Activated naive CD8-positive, alpha-beta T cell (primary cell): ENCODE measurements around the gene ARMC2.
"Not testable (repeated sequence)": the region's sequence is repeated elsewhere in the genome, so short reads cannot be mapped to it uniquely, and the experiment has no call there.

ENCODE experiments used
- H3K27ac Mint-ChIP-seq: one replicate; pipeline ENCODE4 v1.8.0; 2021; ENCODE audit warnings: mixed read lengths
- H3K27me3 Mint-ChIP-seq: one replicate; pipeline ENCODE4 v1.8.0; 2021; ENCODE audit warnings: mixed read lengths
- H3K36me3 Mint-ChIP-seq: one replicate; pipeline ENCODE4 v1.8.0; 2021; ENCODE audit warnings: mixed read lengths
- H3K4me1 Mint-ChIP-seq: one replicate; pipeline ENCODE4 v1.8.0; 2021; ENCODE audit warnings: low read depth, mixed read lengths
- H3K4me3 Mint-ChIP-seq: one replicate; pipeline ENCODE4 v1.8.0; 2021; ENCODE audit warnings: mild to moderate bottlenecking, mixed read lengths
- H3K9me3 Mint-ChIP-seq: one replicate; pipeline ENCODE4 v1.8.0; 2021; ENCODE audit warnings: low read depth, mixed read lengths

Gene ARMC2

GRCh38 chr6:108845145-108845544 lies 3.1 kb upstream of the ARMC2 start:
- Mint-ChIP-seq H3K9me3 (no peaks in the 10 kb centered on the region), H3K4me1 (peaks cover 12% of the 10 kb centered on the region), H3K36me3 (no peaks in the 10 kb centered on the region), H3K27ac (no peak overlapping the region), H3K27me3 (peaks cover 2% of the 10 kb centered on the region), H3K4me3 (no peak overlapping the region)

DNA sequence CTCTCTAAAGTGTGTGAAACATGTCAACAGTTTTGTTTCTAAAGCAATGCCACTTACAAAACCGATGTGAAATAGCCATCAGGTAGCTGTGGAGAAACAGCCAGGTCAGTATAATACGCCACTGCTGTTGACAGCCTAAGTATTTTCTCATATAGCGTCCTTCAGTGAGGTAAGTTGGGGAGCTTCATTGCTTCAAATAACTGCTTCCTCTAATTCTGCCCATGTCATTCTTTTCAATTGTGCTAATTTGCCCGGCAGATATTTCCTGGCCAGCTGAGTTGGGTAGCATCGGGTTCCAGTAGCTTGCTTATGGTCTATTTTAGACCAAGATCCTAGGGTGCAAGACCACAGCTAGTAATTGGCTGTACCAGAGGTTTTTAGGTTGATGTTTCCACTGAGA lies 2.1 kb upstream of the ARMC2 start:
- Mint-ChIP-seq H3K27ac (no peak overlapping the region), H3K4me1 (peaks cover 14% of the 10 kb centered on the region), H3K9me3 (no peaks in the 10 kb centered on the region), H3K4me3 (no peak overlapping the region), H3K27me3 (peaks cover 2% of the 10 kb centered on the region), H3K36me3 (peaks cover 2% of the 10 kb centered on the region)

- H3K4me1 Mint-ChIP-seq: peaks cover 14% of the 10 kb centered on the region
- H3K4me3 Mint-ChIP-seq: peak overlapping the region; percentile 53
- H3K36me3 Mint-ChIP-seq: peaks cover 2% of the 10 kb centered on the region
- H3K27me3 Mint-ChIP-seq: peaks cover 2% of the 10 kb centered on the region
- no peak overlapping the region for H3K27ac Mint-ChIP-seq
- no peaks in the 10 kb centered on the region for H3K9me3 Mint-ChIP-seq
Measured at GRCh38 chr6:108846628-108847027, 1.6 kb upstream of the ARMC2 start.

DNA sequence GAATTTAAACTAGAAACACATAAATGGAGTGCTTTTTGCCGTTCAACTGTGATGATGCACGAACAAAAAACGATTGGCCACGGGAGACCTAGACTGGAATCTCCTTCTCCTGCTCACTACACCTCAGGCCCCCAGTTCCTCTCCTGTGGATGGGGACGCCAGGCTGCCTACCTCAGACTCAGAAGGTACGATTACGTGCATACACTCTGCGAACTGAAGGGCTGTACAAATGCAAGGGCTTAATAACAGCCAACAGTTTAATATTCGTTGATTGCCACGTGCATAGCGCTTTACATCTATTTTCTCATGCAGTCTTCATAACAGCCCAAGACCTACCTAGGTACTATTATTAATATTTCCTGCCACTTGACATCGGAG lies 495 bp upstream of the ARMC2 start:
- H3K27ac Mint-ChIP-seq: peak overlapping the region; percentile 16
- peak overlapping the region; percentile 89 for H3K4me3 Mint-ChIP-seq
- H3K36me3 Mint-ChIP-seq: peaks cover 2% of the 10 kb centered on the region
- H3K4me1 Mint-ChIP-seq: peaks cover 14% of the 10 kb centered on the region
- no peaks in the 10 kb centered on the region for H3K9me3 Mint-ChIP-seq
- H3K27me3 Mint-ChIP-seq: peaks cover 2% of the 10 kb centered on the region

GRCh38 chr6:108850669-108851465 lies 2.6 kb downstream of the ARMC2 start:
- no peak overlapping the region for H3K27ac Mint-ChIP-seq
- H3K36me3 Mint-ChIP-seq: peaks cover 12% of the 10 kb centered on the region
- peaks cover 5% of the 10 kb centered on the region for H3K9me3 Mint-ChIP-seq
- no peaks in the 10 kb centered on the region for H3K27me3 Mint-ChIP-seq
- H3K4me3 Mint-ChIP-seq: no peak overlapping the region
- H3K4me1 Mint-ChIP-seq: peaks cover 16% of the 10 kb centered on the region

DNA sequence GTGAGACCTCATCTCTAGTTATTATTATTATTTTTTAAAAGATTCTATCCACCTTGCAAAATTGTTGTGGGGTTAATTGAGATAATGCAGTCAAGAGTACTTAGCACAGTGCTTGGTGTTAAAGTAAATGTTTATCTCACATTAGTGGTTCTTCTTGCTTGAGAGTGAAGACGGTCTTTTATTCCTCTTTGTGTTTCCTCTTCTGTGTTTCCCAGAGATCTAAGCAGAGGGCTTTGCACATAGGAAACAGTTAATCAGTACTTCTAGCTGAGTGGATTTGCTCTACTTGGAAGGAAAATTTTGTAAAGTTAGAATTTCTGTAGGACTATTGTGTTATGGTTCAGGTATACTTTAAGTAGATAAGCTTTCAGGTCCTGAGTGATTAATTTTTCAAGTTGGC lies 3.5 kb downstream of the ARMC2 start:
- no peaks in the 10 kb centered on the region for H3K27me3 Mint-ChIP-seq
- H3K36me3 Mint-ChIP-seq: peaks cover 17% of the 10 kb centered on the region
- peaks cover 6% of the 10 kb centered on the region for H3K9me3 Mint-ChIP-seq
- H3K27ac Mint-ChIP-seq: no peak overlapping the region
- H3K4me3 Mint-ChIP-seq: no peak overlapping the region
- H3K4me1 Mint-ChIP-seq: peaks cover 16% of the 10 kb centered on the region

DNA sequence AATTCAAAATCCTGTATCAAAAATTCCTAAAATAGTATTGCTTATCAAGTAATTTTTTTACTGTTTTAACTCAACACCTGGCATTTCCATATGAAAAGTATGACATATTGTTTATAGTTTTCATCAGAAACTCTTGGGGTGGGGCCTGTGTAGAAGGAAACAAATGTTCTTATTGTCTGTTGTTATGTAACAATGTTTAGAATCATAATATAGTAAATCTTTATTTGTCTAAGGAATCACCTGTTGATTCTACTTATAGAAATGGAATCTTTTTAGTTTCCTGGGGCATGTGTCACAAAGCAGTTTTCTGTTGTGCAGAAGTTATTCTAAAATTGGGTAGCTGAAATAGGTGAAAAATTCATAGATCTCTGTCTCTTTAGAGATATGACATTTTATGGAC lies 4.9 kb downstream of the ARMC2 start:
- H3K9me3 Mint-ChIP-seq: peaks cover 14% of the 10 kb centered on the region
- H3K36me3 Mint-ChIP-seq: peaks cover 27% of the 10 kb centered on the region
- H3K27me3 Mint-ChIP-seq: no peaks in the 10 kb centered on the region
- H3K27ac Mint-ChIP-seq: no peak overlapping the region
- H3K4me3 Mint-ChIP-seq: no peak overlapping the region
- H3K4me1 Mint-ChIP-seq: peaks cover 9% of the 10 kb centered on the region

- Mint-ChIP-seq H3K4me1 (peaks cover 4% of the 10 kb centered on the region), H3K9me3 (no peaks in the 10 kb centered on the region), H3K27me3 (no peaks in the 10 kb centered on the region), H3K27ac (no peak overlapping the region), H3K4me3 (no peak overlapping the region), H3K36me3 (peaks cover 25% of the 10 kb centered on the region)
Measured at GRCh38 chr6:108862479-108863191, 14.4 kb downstream of the ARMC2 start.

GRCh38 chr6:108865751-108866286 lies 17.6 kb downstream of the ARMC2 start:
- H3K4me3 Mint-ChIP-seq, H3K27ac Mint-ChIP-seq, H3K27me3 Mint-ChIP-seq, H3K4me1 Mint-ChIP-seq, H3K9me3 Mint-ChIP-seq: not testable (repeated sequence)
- H3K36me3 Mint-ChIP-seq: peaks cover 26% of the 10 kb centered on the region

DNA sequence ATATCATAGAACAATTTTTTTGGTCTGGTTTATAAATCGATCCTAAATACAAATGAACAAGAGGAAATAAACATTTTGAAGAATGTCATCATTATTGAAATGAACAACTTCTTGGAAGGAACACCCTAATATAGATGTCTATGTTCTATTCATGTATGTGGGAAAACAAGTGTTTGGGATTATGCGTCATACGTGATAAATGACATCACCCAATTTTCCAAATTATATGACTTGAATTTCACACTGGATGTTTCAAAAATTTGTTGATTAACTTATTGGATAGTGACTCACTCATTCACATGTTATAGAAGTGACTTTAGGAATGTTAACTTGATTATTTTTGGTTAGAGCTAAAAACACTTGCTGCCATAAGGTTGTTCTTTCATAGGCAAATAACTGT lies 18.6 kb downstream of the ARMC2 start:
- Mint-ChIP-seq H3K4me3 (no peak overlapping the region), H3K27me3 (no peaks in the 10 kb centered on the region), H3K36me3 (peaks cover 25% of the 10 kb centered on the region), H3K9me3 (no peaks in the 10 kb centered on the region), H3K4me1 (peaks cover 8% of the 10 kb centered on the region), H3K27ac (no peak overlapping the region)

- H3K4me3 Mint-ChIP-seq: no peak overlapping the region
- no peak overlapping the region for H3K27ac Mint-ChIP-seq
- H3K4me1 Mint-ChIP-seq: peaks cover 20% of the 10 kb centered on the region
- H3K9me3 Mint-ChIP-seq: no peaks in the 10 kb centered on the region
- H3K27me3 Mint-ChIP-seq: no peaks in the 10 kb centered on the region
- peaks cover 27% of the 10 kb centered on the region for H3K36me3 Mint-ChIP-seq
Measured at GRCh38 chr6:108868647-108869046, 20.4 kb downstream of the ARMC2 start.

GRCh38 chr6:108869876-108870275 lies 21.7 kb downstream of the ARMC2 start:
- peaks cover 31% of the 10 kb centered on the region for H3K4me1 Mint-ChIP-seq
- H3K4me3 Mint-ChIP-seq: no peak overlapping the region
- peaks cover 26% of the 10 kb centered on the region for H3K36me3 Mint-ChIP-seq
- no peaks in the 10 kb centered on the region for H3K27me3 Mint-ChIP-seq
- H3K27ac Mint-ChIP-seq: no peak overlapping the region
- H3K9me3 Mint-ChIP-seq: no peaks in the 10 kb centered on the region

DNA sequence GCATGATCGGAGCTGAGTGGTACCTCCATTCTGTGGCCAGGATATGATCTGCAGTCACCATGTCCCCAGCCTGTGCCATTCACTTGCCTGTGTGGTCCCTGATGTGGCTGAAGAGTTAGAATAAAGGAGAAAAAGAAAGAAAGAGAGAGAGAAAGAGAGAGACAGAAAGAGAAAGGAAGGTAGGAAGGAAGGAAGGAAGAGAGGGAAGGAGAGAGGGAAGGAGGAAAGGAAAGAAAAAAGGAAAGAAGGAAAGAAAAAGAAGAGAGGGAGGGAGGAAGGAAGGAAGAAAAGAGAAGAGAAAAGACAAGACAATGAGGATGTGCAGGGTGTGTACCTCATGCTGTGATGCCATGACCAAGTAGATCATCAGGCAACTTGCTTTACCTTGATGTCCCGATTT lies 22.1 kb downstream of the ARMC2 start:
- H3K4me3 Mint-ChIP-seq: no peak overlapping the region

GRCh38 chr6:108872141-108872557 lies 23.9 kb downstream of the ARMC2 start:
- peaks cover 24% of the 10 kb centered on the region for H3K36me3 Mint-ChIP-seq
- no peaks in the 10 kb centered on the region for H3K27me3 Mint-ChIP-seq
- peaks cover 35% of the 10 kb centered on the region for H3K4me1 Mint-ChIP-seq
- H3K4me3 Mint-ChIP-seq: no peak overlapping the region
- peak overlapping the region; percentile 64 for H3K27ac Mint-ChIP-seq
- no peaks in the 10 kb centered on the region for H3K9me3 Mint-ChIP-seq

More for the DNA sequence above, 22.1 kb downstream of the ARMC2 start:
- no peaks in the 10 kb centered on the region for H3K9me3 Mint-ChIP-seq
- peaks cover 36% of the 10 kb centered on the region for H3K4me1 Mint-ChIP-seq
- no peaks in the 10 kb centered on the region for H3K27me3 Mint-ChIP-seq
- peaks cover 26% of the 10 kb centered on the region for H3K36me3 Mint-ChIP-seq
- no peak overlapping the region for H3K27ac Mint-ChIP-seq

DNA sequence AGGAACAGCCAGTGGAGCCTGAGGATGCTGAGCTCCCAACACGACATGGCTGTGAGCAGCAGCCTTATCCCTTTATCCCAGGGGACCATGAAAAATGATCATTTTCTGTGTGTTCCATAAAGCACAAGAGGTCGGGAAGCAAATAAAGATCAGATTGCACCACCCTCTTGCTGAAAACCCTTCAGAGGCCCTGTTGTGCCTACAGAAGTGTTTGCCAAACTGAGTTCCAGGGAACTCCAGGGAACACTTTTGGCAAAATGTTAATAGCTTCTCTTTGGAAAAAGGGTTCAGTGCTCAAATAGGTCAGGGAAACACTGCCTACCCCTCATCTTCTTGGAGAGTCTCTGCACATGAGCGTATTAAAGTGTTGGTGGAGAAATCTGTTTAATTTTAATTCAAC lies 24.4 kb downstream of the ARMC2 start:
- Mint-ChIP-seq H3K27ac (peak overlapping the region; percentile 64), H3K9me3 (no peaks in the 10 kb centered on the region), H3K4me3 (no peak overlapping the region), H3K4me1 (peaks cover 35% of the 10 kb centered on the region), H3K36me3 (peaks cover 28% of the 10 kb centered on the region), H3K27me3 (no peaks in the 10 kb centered on the region)
